ENCODE data around the gene C1orf159. TPM values are rescaled to one million over a fixed set of nuclear protein-coding genes. Genes with fewer than 3 reads are reported as not detected.

Gene C1orf159
- total and polyA plus RNA-seq, 2 experiments from 2014 or later: 9.6 to 21.5 TPM

- H3K36me3 Mint-ChIP-seq (ENCODE audit: low read depth): no peaks in the 10 kb centered on the region
- no peak overlapping the region for H3K27ac Mint-ChIP-seq
- Histone ChIP-seq H3F3A (replicated peaks; ENCODE audit: low read depth) (no peaks in the 10 kb centered on the region), H3K36me3 (ENCODE audit: insufficient read depth) (no peaks in the 10 kb centered on the region), H3K27me3 (ENCODE audit: insufficient read depth) (peaks cover 20% of the 10 kb centered on the region; the same call in 1 of the 2 replicates), H3K27ac (ENCODE audit: low read depth) (no peak overlapping the region), H3K4me1 (ENCODE audit: insufficient read depth) (peaks cover 6% of the 10 kb centered on the region; the same call in 1 of the 2 replicates), H2AFZ (peak overlapping the region; percentile 85), H4K20me1 (replicated peaks; ENCODE audit: insufficient read depth) (no peaks in the 10 kb centered on the region; the same call in 1 of the 2 replicates), H3K79me2 (replicated peaks; ENCODE audit: insufficient read depth) (no peaks in the 10 kb centered on the region), H3K4me3 (peak overlapping the region; percentile 71), H3K4me2 (peak overlapping the region; percentile 84), H3K9me2 (ENCODE audit: insufficient read depth) (no peaks in the 10 kb centered on the region)
- H3K9me3 Mint-ChIP-seq: no peaks in the 10 kb centered on the region
- DNase-seq (ENCODE audit: low spot score): peak; percentile 52
- ATAC-seq: peak; percentile 27
- H3K27me3 Mint-ChIP-seq (ENCODE audit: insufficient read depth, low read depth, poor library complexity): peaks cover 12% of the 10 kb centered on the region
- peak overlapping the region; percentile 72 for H3K4me3 Mint-ChIP-seq
- H3K4me1 Mint-ChIP-seq: no peaks in the 10 kb centered on the region
- TF ChIP-seq REST (IDR thresholded peaks at IDR 0.05; ENCODE audit: unreplicated experiment) (no peak), ETS1 (IDR thresholded peaks at IDR 0.05) (no peak), CREB1 (CRISPR knock-in tag; IDR thresholded peaks at IDR 0.05; ENCODE audit: low read depth) (peak; percentile 59)
These were observed 47.3 kb downstream of the C1orf159 start for GRCh38 chr1:1068517-1069055.

- peak overlapping the region; percentile 72 for H3K4me3 Mint-ChIP-seq
- no peaks in the 10 kb centered on the region for H3K9me2 ChIP-seq (ENCODE audit: insufficient read depth)
- no peaks in the 10 kb centered on the region for H3K9me3 Mint-ChIP-seq
- H2AFZ ChIP-seq: peak overlapping the region; percentile 85
- no peak overlapping the region for H3K27ac ChIP-seq (ENCODE audit: low read depth)
- DNase-seq (ENCODE audit: low spot score) (no peak), ATAC-seq (no peak; the same call in 2 of the 3 replicates)
- no peaks in the 10 kb centered on the region for H3K36me3 ChIP-seq (ENCODE audit: insufficient read depth)
- H3K27me3 ChIP-seq (ENCODE audit: insufficient read depth): peaks cover 23% of the 10 kb centered on the region; the same call in 1 of the 2 replicates
- no peaks in the 10 kb centered on the region for H3K79me2 ChIP-seq (replicated peaks; ENCODE audit: insufficient read depth)
- no peaks in the 10 kb centered on the region for H3K36me3 Mint-ChIP-seq (ENCODE audit: low read depth)
- no peaks in the 10 kb centered on the region for H3K4me1 Mint-ChIP-seq
- no peaks in the 10 kb centered on the region for H3F3A ChIP-seq (replicated peaks; ENCODE audit: low read depth)
- peak overlapping the region; percentile 71 for H3K4me3 ChIP-seq
- H3K4me1 ChIP-seq (ENCODE audit: insufficient read depth): peaks cover 6% of the 10 kb centered on the region; the same call in 1 of the 2 replicates
- H3K27me3 Mint-ChIP-seq (ENCODE audit: insufficient read depth, low read depth, poor library complexity): peaks cover 17% of the 10 kb centered on the region
- H3K27ac Mint-ChIP-seq: no peak overlapping the region
- H3K4me2 ChIP-seq: peak overlapping the region; percentile 84
- no peaks in the 10 kb centered on the region; the same call in 1 of the 2 replicates for H4K20me1 ChIP-seq (replicated peaks; ENCODE audit: insufficient read depth)
- TF ChIP-seq EZH2phosphoT487 (IDR thresholded peaks at IDR 0.05; ENCODE audit: unreplicated experiment) (no peak), CTCF (conservative IDR thresholded peaks at IDR 0.05; ENCODE audit: low read depth in 2 of 2) (no peak), STAT1 (IDR thresholded peaks at IDR 0.05; ENCODE audit: unreplicated experiment) (no peak), ZNF331 (CRISPR knock-in tag; IDR thresholded peaks at IDR 0.05; ENCODE audit: low read depth) (no peak), NANOG (IDR thresholded peaks at IDR 0.05; ENCODE audit: borderline replicate concordance) (no peak), POLR2AphosphoS5 (IDR thresholded peaks at IDR 0.05; ENCODE audit: low read depth) (no peak), CREB1 (CRISPR knock-in tag; IDR thresholded peaks at IDR 0.05; ENCODE audit: low read depth) (no peak)
These were observed 47.9 kb downstream of the C1orf159 start for GRCh38 chr1:1067860-1068516.
